ENCODE data around the gene ANAPC15.

ANAPC15 gene

DNA sequence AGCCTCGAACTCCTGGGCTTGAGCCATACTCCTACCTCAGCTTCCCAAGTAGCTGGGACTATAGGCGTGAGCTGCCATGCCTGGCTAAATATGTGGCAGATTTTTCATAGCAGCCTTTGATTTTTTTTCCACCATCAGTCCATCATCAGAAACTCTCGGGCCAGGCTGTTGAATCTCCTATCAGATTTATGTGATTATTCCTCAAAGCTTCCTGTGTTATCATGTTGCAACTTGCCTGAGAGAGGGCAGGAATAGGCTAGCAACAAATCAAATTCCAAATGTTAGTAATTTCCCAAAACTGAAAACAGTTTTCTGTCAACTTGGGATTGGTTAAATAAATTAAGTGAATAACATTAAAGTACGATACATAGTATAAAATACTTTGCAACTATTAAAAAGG, 28.4 kb downstream of the ANAPC15 start:
- no peak for DNase-seq

DNA sequence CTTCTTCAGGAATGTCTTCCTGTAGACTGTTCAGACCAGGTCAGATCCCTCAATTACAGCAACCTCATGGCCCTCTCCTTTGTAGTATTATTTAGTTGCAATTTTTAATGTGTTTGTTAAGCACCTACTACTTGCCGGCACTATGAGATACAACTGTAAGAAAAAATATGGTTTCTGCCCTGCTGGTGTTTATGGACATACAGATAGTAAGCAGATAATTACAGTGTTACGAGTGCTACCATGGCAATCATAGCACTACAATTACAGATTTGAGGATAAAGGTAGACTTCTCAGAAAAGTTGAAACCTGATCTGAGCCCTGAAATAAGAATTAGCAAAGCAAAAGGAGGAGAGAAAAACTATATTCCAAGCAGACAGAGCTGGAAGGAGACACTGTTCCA, 29.1 kb downstream of the ANAPC15 start:
- DNase-seq, result no peak

DNA sequence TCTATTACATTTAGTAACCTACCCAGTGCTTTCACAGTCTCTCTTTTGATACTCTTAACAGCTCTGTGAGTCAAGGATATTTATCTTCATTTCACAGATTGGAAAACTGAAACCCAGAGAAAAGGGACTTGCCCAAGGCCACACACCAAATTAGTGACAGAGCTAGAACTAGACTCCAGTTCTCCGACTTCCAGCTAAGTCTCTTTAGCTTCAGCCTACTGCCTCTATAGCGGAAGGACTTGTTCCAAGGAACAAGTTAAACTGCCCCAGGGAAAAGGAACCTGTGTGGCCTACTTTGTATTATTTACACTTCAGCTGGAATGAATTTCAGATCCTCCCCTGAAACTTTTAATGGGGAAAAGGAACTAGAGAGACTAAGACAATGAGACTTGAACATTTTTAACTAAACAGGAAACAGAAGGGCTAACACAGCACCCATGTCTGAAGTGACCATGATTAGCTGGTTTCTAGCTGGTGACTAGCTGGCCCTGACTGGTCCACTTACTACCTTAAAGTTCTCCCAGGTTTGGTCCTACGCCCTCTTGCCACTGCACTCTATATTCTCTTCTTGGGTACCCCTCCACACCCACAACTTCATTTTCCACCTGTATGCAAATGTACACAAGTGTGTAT, 30.6 kb downstream of the ANAPC15 start:
- no peak for DNase-seq

DNA sequence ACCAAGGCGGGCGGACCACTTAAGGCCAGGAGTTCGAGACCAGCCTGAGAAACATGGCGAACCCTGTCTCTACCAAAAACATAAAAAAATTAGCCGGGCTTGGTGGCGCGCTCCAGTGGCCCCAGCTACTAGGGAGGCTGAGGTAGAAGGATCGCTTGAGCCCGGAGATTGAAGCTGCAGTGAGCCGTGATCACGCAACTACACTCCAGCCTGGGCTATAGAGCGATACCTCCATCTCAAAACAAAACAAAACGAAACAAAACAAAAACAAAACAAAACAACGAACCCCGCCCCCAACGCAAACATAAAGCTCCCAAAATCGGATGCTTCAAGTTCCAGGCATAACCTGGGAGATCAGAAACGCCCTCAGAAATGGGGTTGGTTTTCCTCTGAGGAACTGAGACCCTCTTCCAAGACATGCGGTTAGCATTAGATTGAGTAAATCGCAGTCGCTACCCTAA, 31.3 kb downstream of the ANAPC15 start:
- DNase-seq, result no peak

DNA sequence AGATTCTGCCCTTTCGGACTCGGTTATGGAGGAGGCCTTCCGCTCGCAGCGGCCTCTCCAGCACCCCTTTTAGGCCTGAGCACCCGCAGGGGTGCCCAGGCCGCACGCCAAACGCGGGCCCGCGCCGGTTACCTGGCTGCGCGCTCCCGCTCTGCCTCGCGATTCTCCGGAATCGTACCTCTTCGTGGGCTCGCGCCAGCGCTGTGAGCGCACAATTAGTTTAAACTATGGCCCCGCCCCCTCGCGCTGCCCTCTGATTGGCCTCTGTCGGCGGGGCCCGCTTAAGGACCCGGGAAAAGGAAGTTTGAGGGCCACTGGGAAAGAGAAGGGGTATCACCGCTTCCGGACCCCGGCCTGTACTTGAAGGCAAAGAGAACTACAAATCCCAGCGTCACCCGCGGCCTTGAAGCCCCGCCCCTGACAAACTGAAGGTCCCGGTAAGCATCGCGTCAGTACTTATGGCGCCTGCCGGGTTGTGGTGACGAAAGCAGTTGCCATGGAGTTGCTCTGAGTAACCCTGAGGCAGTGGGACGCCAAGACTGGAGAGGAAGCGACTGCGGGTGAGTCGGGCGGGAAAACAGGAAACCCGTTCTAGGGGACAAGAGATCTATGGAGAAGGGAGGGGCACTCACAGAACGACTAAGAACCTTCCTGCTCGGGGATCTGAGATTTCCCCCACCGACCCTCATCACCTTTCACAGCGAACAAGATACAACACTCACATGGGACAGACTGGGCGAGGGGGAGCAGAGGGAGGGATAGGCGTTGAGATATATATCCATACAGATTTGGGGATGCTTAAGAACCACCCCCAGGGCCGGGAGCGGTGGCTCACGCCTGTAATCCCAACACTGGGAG, 31.9 kb downstream of the ANAPC15 start, which contains the start of the genes LRRC51 and NUMA1:
TSS of gene LRRC51 (plus strand) at position 525 of the 858 bp plus-strand sequence. CDS start 8,234 bp downstream, outside the sequence.
TSS of gene NUMA1 (minus strand) at position 217 of the 858 bp plus-strand sequence. CDS start 44,599 bp downstream, outside the sequence.
- DNase-seq, result peak; percentile 98

DNA sequence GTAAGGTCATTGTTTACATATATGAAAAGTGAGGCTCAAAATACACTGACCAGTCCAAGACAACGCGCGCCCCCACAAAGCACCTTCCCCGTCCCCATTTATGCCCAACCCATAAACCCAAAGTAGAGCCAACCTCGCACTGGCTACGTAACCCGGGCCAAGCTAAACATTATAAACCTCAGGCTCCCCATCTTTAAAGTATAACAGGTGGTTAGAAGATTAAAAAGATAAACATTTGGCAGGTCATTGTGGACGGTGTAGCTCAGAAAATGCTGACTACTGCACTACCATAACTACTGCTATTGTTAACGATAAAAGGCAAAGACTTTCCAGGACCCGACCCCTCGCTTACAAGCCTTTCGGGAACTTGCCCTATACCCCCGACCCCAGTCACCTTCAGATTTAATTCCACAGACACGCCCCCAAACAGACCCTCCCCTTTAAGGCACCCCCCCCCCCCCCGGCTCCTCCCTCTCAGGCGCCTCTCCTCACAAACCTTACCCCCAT, 32.6 kb downstream of the ANAPC15 start:
- DNase-seq, result no peak

DNA sequence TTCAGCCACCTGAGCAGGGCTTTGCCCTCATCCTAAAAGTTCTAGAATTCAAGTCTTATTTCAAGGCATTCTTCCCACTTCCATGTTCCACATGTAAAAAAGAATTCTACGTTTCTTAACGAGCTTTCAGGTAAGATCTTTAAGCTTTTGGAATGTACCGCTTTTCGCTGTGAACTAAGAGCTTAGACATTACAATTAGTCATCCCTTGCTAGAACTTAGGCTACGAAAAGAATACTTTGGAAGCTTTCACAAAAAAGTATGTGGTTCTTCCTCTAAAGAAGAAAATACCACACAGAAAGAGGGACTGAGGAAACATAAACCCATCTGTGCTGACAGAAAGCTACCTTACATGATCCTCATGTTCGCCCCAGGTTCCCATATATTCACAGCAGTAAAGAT, 34.0 kb downstream of the ANAPC15 start:
- no peak for DNase-seq

DNA sequence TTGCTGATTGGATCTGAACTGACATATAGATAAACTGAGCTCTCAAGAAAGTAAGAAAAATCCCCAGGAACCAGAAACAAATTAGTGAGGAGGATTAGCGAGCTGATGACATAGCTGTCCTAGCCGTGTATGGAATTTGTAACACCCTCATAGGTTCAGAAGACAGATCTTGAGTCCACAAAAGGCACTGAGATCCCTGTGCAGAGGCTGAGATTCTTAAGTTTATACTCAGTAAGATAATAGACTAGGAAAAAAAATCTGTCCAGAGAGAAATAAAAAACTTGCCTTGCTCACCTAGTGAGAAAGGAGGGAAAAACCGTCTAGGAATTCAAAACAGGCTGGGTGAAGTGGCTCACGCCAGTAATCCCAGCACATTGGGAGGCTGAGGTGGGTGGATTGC, 36.7 kb downstream of the ANAPC15 start:
- no peak for DNase-seq

DNA sequence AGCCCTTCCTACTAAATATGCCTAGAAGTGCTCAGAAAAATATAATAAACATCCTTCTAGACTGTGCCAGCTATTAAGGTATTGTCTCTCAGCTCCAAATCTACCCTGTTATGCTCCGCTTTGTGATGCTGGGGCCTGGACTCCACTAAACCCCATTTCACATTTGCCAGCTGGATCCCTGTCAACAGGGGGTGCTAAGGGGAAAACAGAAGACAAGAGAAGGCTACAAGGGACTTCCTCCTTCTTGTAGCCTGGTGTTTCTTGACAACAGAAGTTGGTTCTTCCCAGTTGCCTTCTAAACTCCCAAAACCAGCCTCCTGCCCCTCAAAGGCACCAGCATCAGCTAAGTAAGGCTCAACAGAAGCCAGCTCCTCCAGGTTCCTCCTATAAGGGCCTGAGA, 37.4 kb downstream of the ANAPC15 start:
- DNase-seq, result no peak

DNA sequence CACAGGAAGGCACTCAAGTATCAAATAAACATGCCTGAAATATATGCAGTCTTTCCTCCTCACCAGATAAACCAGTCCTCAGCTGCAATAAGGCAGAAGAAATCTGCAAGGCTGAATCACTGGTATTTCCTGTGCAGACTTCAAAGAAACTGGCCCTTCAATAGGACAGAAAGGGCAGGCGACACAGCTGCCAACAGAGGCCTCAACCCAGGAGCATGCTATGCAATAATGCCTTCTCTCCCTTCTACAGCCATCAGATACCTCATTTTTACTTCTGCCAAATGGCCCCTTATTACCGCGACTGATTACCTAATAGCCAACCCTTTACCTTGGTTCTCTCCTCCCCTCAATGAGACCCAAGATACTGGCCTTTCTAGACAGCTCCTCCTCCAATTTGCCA, 40.1 kb downstream of the ANAPC15 start:
- no peak for DNase-seq

DNA sequence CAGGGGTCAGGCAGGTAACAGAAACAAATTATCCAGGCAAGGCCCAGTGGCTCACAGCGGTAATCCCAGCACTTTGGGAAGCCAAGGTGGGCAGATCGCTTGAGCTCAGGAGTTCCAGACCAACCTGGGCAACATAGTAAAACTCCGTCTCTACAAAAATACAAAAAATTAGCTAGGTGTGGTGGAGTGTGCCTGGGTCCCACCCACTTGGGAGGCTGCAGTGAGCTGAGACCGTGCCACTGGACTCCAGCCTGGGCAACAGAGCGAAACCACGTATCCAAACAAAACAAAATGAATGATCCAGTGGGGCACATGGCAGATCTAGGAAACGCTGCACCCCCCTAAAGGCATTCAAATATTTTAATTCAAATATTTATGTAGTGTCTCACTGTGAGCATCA, 42.0 kb downstream of the ANAPC15 start:
- no peak for DNase-seq

DNA sequence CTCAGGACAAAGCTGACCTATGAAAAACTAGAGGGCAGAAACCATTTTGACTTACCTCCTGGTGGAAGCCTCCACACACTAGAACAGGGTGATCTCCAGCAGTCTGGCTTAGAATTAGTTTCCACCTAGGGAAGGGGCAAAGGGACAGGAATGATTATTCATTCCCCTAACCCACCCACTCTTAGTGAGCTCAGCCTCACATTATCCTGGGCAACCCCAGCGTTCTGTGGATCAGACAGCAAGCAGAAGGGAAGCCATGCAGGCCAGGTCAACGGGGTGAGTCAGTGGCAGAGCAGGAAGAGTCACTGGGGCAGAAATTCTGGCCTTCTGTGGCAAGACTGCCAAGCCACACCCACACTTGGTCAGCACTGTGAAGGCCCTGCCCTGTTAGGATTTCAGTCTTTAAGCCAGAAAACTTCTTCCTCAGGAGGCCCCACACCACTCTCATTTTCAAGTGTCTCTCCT, 42.7 kb downstream of the ANAPC15 start:
- DNase-seq, result no peak

DNA sequence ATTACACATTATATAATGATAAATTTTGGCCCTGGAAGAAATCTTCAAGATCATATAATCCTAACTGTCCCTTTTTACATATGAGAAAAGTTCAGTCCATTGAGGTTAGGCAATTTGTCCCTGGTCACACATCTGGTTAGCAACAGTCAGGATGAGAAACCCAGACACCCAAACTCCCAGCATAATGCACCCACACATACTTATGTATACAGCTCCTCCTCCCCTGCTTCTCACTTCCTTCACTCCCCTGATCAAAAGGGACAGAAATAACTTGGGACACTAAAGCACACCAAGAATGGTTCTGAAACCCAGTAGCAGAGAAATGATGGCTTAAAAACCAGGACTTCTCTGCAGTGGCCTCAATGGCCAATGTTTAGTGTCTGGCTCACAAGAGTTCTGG, 43.3 kb downstream of the ANAPC15 start:
- DNase-seq, result no peak

DNA sequence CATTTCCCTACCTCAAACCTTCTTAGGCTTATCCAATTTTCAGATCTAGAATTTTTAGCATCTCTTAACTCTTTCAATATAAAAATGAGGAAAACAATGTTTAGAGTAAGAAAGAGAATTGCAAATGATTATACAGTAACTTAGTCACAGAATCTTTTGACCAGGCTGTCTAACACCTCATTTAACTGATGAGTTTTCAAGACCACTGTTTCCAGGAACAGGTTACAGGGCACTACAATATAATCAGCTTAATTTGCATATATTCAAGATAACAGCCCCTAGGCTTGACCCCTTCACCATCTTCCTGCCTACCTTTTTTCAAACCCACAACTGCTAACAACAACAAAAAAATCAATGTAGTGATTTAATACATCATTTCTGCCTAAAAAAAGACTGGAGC, 44.8 kb downstream of the ANAPC15 start:
- DNase-seq, result no peak

DNA sequence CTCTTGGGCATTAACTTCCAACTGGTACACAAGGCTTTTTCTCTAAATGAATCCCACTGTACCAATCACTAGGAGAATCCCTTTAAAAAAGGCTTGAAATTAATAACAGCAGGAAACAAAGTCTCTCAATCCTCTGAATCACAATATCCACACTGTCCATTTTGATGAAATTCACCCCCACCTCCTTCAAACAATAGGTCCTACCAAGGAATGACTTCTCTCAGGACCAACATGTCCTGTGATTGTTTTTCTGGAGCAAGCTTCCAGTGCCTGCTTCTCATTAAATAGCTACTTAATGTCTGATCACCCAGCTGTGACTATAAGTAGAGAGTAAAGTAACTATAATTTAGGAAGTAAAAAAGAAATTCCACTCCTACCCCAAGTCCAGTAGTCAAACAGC, 45.2 kb downstream of the ANAPC15 start:
- DNase-seq, result no peak

DNA sequence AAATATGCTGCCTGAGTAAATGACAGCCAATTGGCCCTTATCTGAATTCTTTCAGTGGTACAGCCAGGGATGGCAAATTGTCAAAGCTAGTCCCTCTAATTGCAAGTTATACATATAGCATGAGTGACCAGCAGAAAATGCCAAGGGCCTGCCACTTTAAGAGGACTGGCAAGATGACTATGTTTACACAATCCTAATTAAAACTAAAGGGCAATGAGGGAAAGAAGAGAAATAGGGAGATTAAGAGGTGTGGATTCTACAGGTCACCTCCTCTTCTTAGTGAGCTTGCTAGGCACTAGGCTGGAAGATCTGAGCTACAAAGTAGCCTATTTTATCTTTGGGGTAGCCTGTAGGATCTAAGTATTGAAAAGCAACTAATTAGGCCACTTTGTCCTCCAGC, 45.6 kb downstream of the ANAPC15 start:
- no peak for DNase-seq

DNA sequence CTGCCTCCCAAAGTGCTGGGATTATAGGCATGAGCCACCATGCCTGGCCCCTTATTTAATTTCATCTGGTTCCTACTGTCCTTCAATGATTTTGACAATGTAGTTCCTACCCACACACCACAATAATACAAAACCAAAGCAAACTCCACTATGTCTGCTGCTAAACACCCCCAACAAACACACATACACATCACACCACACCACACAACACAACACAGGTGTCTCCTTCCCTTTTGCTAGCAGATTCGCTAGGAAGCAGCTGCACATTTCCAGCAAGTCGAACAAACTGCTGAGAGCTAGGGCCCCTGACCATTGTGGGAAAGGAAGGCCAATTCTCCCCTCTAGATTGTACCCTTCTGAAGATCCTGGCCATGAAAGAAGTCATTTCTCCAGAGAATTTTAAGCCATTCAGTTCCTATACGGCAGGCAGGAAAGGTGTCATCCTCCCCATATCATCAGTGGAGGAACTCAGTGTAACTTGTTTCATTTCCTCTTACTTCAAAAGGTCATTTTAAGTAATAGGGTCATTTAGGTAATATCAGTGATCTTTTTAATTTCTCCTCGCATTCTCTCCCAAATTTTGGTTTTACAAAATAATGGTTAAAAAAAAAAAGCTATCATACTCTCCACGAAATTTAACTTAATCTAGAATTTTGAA, 50.6 kb downstream of the ANAPC15 start:
- DNase-seq, result no peak
